HG03060 (cell line): ENCODE data around the gene TBCC.
A peak's percentile ranks its signal among the peaks of the same experiment; 100 is the strongest.
"Not testable (repeated sequence)": the region's sequence is repeated elsewhere in the genome, so short reads cannot be mapped to it uniquely, and the experiment has no call there.

Experiments
- ATAC-seq: cut with Tn5 transposase; IDR thresholded peaks from one replicate; pipeline ENCODE4 v1.9.1; 2021; ENCODE audit warnings: low read depth, moderate number of reproducible peaks; ENCODE audit not compliant: unreplicated experiment

Gene TBCC

DNA sequence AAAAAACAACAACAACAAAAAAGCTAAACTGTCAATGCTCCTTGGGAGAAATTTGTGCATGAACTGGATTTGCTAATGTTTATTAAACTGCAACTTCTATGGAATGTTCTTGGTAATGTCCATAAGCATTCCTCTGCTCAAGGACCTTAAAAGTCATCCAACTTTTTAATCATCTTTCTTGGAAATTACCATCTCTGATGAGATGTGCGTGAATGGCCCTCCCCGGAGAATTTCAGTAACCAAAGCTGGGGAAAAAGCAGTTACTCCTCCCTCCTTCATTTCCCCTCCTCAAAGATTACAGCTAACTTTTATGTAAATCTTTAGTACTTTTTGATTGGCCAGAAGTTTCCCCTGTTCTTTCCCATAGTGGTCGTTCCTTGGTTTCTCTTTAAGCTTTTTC, 5.2 kb downstream of the TBCC start:
- no peak for ATAC-seq

DNA sequence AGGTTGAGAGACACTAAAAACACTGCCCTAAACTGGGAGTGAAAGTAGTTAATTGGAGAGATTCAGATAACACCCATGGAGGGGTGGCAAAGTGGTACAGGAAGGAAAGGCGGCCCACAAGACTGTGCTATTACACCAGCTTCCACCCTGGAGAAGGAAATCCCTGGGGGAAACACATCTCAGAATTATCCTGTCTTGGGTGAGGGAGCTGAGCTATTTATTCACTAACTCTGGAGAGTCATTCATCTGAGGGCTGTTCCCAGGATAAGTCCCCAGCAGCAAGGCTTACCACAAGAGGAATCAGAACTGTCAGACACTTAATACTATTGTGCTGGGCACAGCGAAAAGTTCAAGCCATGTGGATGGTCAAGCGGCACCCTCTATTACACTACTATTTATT, 9.9 kb downstream of the TBCC start:
- no peak for ATAC-seq

DNA sequence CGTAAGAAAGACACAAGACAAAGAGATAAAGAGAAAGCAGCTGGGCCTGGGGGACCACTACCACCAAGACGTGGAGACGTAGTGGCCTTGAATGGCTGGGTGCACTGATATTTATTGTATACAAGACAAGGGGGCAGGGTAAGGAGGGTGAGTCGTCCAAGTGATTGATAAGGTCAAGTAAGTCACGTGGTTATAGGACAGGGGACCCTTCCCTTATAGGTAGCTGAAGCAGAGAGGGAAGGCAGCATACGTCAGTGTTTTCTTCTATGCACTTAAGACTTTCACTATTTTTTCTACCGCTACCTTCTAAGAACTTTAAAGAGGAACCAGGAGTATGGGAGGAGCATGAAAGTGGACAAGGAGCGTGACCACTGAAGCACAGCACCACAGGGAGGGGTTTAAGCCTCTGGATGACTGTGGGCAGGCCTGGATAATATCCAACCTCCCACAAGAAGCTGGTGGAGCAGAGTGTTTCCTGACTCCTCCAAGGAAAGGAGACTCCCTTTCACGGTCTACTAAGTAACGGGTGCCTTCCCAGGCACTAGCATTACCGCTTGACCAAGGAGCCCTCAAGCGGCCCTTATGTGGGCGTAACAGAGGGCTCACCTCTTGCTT, 11.9 kb downstream of the TBCC start:
- ATAC-seq, result not testable (repeated sequence)

DNA sequence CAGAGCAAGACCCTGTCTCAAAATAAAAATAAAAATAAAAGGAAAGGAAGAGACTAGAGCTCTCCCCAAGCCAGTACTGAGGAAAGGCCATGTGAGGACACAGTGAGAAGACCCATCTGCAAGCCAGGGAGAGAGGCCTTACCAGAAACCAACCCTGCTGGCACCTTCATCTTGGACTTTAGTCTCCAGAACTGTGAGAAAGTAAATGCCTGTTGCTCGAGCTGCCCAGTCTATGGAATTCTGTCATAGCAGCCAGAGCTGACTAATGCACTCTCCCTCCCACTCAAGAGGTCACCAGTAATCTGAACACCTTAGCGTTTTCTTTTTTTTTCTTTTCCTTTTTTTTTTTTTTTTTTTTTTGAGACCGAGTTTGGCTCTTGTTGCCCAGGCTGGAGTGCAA, 16.2 kb downstream of the TBCC start:
- ATAC-seq, result no peak

DNA sequence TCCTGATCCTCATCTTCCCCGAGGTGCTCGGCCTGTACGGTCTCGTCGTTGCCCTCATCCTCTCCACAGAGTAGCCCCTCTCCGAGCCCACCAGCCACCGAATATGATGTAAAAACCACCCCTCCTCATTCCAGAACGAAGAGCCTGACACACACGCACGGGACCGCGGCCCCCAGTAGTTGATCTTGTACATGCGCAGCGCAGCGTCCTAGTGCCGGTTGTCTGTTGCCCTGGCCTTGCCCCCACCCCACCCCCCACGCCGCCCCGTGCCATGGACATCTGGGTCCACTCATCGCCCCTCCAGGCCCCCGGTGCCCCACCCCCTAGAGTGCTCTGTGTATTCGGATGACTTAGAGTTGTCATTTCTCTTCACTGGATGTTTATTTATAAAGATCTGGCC, 18.3 kb downstream of the TBCC start:
- no peak for ATAC-seq

DNA sequence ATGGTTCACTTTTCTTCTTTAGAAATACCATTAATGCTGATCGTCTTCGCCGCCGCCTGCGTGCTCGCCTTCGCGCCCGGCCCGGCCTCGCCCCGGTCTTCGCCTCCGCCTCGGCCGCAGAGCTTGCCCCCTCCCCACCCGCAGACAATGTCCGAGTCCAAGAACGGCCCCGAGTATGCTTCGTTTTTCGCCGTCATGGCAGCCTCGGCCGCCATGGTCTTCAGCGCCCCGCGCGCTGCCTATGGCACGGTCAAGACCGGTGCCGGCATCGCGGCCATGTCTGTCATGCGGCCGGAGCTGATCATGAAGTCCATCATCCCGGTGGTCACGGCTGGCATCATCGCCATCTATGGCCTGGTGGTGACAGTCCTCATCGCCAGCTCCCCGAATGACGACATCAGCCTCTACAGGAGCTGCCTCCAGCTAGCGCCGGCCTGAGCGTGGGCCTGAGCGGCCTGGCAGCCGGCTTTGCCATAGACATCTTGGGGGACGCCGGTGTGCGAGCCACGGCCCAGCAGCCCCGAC, 18.8 kb downstream of the TBCC start:
- no peak for ATAC-seq

DNA sequence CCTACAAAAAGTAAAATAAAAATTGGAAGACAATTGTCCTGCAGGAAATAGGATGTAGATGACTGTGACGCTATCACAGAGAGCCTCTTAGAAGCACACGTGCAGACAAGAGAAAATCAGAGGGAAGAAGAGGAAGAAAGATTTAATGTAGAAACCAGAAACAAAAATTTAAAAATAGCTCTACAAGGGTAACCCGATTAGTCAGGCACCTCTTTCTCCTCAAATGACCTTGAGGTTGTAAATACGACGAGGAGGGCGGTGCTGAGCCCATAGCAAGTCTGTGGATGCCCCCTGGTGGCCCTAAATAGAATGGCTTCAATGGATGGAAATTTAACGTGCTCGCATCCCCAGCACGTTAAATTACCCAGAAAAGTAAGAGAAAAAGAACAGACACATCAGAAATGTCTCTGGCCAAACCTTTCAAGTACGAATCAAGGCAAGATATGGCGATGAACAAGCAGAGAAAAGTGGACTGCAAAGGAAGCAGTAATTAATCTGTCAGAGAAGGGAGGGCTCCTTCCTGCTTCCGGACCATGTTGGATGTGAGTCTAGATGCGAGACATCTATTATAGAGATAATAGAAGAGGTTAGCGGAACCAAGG, 19.3 kb downstream of the TBCC start:
- ATAC-seq, result peak; percentile 72

DNA sequence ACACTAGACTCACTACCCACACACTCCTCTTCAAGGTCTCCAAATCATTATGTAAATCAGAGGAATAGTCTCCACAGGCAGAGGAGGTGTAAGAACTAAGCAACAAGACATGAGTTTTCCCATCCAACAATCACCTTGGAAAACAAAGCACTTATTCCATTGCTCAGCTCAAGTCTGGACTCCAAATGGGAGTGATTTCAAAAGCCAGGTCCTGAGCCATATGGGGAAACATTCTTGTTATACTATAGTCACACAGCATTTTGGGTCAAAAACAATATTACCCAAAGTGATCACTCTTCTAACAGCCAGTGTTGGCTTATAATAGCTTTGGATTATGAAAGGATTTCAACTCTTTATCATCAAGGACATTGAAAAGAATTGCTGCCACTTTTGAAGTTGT, 19.9 kb downstream of the TBCC start:
- no peak for ATAC-seq

DNA sequence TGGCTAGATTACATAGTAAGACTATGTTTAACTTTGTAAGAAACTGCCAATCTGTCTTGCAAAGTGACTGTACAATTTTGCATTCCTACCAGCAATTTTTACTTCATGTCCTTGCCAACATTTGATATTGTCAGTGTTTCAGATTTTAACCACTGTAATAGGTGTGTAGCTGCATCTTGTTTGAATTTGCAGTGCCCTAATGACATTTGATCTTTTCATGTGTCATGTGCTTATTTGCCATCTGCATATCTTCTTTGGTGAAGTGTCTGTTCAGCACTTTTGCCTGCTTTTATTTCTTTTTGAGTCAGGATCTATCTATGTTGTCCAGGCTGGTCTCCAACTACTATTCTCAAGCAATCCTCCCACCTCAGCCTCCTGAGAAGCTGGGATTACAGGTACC, 21.1 kb downstream of the TBCC start:
- ATAC-seq, result no peak

DNA sequence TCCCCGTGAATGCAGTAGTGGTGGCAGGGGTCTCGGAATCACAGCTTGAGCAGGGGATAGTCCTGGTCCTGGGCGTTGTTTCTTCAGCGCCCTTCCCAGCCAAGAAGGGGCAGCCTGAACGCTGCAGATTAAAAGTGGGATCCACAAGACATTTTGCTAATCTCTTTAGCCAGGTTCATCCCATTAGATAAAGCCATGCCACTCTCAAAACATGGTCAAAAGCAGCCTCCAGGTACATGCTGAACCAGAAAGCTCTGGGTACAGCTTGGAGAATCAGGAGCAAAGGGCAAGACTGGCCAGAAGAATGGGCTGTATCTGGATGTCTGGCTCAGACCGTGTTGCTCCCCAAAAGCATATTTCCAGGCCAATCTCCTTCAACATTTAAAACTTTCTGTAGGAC, 23.4 kb downstream of the TBCC start, which contains the start of gene PRPH2:
Gene PRPH2, minus strand, starts transcription at position 101 of the 400 bp plus-strand sequence. CDS start 263 bp downstream, outside the sequence.
- no peak for ATAC-seq

DNA sequence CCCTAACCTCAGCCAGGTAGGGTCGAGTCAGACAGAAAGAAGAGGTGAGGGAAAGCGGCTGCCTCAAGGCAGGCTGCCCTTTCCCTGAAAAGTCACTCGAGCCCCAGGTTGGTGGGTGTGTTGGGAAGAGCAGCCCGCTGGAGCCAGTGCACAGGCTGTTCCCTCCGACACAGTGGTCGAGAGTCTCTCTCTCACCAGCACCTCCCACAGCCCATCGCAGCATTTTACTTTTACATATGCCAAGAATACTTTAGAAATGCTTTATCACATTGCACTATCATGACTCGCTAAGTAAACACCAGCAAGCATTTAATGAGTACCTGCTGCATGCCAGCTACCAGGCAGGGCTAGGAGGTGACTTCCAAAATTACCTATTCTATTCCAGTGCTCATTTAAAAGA, 25.2 kb downstream of the TBCC start:
- no peak for ATAC-seq

DNA sequence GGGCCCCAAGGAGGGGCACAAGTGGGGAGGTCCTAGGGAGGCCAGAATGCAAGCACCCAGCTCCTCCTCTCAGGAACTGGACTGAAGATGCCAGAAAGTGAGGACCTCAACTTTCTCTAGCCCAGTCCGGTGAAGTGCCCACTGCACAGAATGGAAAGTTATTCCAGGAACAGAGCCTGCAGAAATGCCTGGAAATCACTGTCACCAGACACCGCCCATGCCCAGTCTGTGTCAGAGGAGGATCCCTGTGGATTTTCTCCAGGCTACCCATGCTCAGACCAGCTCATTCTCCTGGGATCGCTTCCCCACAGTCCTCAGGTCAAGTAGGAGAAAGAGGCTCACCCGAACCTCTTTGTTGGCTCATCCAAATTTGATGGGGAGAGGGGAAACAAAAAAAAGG, 30.0 kb downstream of the TBCC start:
- ATAC-seq, result no peak

DNA sequence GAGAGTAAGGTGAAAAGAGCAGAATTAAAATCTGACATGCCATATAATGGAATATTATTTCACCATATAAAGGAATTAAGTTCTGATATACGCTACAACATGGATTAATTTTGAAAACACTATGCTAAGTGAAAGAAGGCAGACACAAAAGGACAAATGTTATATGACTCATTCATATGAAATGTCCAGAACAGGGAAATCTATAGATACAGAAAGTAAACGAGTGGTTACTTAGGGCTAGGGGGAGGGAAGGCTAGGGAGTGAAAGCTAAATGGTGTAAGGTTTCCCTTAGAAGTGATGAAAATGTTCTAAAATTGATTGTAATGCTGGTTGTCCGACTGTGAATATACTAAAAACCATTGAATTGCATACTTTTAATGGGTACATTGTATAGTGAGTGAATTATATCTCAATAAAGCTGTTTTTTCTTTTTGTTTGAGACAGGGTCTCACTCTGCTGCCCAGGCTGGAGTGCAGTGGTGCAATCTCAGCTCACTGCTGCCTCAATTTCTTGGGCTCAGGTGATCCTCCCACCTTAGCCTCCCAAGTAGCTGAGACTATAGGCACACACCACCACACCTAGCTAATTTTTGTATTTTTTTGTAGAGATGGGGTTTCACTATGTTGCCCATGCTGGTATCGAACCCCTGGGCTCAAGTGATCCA, 31.7 kb downstream of the TBCC start:
- no peak for ATAC-seq

DNA sequence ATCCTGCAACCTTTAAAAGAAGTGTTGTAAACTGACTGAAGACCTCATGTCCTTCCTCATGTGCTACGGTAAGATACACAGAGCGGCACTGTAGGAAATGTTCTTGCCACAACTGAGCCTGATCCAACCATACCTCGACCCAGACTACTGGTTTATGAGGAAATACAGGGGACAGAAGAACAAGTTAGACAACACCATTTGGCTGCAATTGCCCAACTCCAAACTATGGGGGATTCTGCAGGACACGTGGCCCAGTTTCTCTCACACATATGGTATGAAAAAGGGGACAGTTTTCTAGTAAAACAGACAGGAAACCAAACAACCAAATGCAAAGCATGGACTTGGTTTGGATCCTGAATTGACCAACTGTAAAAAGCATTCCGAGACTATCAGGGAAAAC, 34.0 kb downstream of the TBCC start:
- no peak for ATAC-seq

DNA sequence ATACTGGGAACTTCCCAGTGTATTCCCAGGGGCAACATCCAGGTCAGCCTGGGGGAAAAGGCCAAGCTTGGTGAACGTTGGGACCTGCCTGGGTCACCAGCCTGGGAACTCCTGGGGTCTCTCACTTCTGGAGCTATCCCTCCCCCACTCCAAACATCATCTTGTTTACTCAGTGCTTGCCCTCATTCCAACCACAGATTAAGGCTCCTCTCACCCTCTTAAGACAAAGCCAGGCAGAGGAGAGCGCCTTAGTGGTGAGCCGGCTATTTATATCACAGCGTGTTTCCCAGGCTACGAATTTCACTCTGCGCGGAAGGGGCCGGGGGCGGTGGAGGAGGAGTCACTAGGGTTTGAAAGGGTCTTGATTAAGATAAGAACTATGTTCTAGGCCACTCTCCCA, 35.6 kb downstream of the TBCC start:
- no peak for ATAC-seq

DNA sequence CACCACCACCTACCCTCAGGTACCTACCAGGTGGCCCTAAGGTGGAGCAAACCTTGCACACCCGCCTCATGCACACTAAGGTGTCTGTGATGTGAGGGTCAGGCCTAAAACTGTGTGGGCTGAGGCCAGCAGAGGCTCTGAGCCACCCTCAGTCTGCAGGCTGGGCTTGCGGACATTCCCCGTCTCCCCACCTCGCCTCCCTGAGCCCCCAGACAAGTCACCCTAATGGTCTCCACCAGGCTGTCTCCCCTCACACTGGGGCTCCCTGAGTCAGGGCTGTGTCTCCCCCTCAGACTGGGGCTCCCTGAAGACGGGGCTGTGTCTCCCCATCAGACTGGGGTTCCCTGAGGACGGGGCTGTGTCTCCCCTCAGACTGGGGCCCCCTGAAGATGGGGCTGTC, 36.0 kb downstream of the TBCC start:
- ATAC-seq, result no peak

DNA sequence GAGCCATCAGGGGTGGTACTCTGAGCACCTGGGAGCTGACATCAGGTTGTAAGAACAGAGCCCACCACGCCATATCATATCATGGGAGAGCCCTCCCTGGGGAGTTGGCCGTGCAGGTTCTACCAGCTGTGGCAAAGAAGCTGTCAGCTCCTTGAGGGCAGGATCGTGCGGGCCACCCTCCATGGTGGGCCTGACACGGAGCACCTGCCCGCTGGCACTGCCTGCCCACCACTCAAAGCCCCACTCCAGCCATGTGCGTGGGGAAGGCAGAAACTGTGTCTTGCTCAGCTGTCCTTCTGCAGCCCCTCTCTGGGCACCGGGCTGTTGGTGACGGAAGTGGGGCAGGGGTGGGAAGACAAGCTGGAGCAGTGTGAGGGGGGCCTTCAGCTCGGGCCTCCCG, 37.8 kb downstream of the TBCC start:
- ATAC-seq, result no peak

DNA sequence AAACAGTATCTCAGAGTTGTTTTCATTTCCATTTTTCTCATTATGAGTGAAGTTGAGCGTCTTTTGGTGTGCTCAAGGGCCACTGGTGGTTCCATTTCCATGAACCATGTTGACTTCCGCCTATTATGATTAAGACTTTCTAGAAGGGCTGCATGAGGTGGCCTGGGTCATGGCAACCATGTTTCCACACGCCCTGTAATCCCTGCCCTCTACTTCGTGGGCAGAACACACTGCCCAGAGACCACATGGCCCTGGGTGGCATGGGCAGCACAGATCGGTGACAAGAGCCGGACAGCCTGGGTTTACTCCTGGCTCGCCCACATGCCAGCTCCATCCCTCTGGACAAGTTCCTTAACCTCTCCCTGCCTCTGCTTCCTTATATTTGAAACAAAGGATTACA, 38.3 kb downstream of the TBCC start:
- ATAC-seq, result no peak

DNA sequence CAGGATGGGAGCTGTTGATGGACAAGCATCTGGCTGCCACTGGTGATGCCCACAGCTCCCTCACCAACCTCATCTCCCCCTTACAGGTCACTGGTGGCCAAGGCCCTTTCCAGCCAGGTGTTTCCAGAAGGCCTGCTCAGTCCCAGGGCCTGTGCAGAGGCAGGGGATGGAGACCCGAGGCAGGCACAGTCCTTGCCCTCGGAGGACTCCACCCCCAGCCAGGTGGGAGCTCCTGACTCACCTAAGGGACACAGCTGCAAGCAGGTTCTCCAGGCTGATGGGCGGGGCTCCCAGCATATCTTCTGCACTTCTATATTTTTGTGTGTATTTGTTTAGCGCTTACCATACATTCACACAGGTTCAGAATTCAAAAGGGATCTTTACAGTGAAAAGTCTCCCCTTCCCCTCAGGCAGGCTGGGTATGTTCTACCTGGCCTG, 40.9 kb downstream of the TBCC start:
- ATAC-seq, result no peak

DNA sequence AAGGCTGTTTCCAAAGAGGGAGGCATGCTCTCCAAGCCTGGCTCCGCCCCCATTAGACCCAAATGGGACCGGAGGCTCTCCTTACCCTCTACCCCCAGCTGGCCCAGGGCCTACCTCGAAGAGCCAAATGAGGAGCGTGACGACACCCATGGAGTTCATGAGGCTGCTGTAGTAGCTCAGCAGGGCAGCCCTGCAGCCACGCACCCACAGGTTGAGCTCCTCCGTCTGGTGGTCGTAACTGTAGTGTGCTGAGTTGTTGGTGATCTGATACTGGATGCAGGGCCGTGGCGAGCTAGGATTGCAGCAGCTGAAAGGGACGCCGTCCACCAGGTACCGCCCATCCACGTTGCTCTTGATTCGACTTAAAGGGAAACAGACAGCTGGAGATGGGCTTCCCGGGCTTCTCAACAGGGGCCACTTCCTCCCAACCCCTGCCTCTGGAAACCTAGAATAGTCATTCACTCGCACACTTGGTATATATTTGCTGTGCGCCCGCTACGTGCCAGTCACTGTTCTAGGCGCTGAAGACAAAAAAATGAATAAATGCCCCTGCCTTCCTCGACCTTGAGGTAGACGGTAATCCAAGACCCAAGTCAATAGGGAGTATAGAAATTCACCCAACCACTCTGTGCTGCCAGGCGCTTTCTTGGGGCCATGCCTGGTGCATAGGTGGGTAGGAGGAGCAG, 41.5 kb downstream of the TBCC start:
- ATAC-seq, result no peak

DNA sequence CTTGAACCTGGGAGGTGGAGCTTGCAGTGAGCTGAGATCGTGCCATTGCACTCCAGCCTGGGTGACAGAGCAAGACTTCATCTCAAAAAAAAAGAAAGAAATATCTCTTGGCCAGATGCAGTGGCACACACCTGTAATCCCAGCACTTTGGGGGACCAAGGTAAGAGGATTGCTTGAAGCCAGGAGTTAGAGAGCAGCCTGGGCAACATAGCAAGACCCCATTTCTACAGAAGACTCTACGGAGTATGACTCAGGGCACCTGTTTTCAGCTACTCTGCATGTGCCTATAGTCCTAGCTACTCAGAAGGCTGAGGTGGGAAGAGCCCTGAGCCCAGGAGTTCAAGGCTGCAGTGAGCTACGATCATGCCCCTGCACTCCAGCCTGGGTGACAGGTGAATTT, 43.1 kb downstream of the TBCC start:
- ATAC-seq, result not testable (repeated sequence)
